SH-SY5Y (cell line): Measurements from ENCODE around the gene DNAH8.

ENCODE experiments used
- GATA2 ChIP-seq: IDR thresholded peaks from 2 replicates; pipeline ENCODE4 v1.6.1; 2011; ENCODE audit warnings: mild to moderate bottlenecking, low read depth, low read length
- GATA3 ChIP-seq: IDR thresholded peaks from 2 replicates; pipeline ENCODE4 v1.6.1; 2011; ENCODE audit warnings: low read depth, mild to moderate bottlenecking, low read length, moderate library complexity

DNAH8 gene

GRCh38 chr6:39059496-39060310 is 344.6 kb downstream of the DNAH8 start:
- peak; percentile 73 for TF ChIP-seq GATA2
- no peak for TF ChIP-seq GATA3

DNA sequence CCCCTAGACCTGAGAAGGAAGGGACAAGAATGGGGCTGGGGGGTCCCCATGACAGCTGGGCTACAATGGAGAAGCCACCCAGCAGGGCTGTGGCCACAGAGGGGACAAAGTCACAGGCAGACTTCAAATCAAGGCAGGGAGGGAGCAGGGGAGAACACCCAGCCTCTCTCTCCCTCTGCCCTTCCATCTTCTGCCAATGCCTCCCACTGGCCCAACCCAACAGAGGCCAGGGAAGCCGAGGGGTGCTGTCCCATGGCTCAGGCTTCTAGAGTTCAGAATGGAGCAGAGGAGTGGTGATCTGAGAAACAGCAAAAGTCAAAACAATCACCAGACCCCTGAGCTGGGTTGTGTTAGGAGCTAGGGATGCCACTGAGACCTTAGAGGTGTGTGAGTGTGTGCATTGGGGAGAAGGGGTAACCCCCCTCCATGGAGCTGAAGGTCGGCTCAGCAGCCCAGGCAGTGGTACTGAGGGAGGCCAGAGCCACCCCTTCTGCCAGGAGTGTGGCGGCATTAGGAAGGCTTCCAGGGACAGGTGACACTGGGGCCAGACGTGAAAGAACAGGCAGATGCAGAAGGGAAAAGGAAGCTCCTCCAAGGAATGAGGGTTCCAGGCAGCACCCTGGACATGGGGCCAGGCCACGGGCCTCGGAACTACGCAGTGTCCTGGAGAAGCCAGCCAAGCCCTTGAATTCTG is 345.5 kb downstream of the DNAH8 start:
- no peak for TF ChIP-seq GATA3
- no peak for TF ChIP-seq GATA2

- TF ChIP-seq GATA2 (no peak), GATA3 (no peak)
These were observed 346.1 kb downstream of the DNAH8 start for GRCh38 chr6:39061182-39061581.

DNA sequence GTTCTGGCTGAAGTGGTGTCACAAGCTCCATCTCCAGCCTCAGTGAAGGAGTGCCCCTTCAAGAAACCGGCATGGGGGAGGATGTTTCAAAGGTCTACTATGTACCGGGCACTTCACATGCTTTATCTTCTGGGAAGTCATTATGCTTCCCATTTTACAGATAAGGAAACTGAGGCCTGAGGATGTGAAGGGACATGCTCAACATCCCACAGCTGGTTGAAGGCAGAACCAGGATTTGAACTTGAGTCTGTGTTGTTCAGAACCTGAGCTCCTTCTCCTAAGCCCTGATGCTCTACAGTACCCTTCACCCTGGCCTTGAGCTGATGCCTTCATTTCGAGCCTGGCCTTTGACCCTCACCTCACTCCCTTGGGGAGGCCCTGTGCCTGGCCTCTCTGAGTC is 346.5 kb downstream of the DNAH8 start:
- TF ChIP-seq GATA3 (no peak), GATA2 (no peak)

DNA sequence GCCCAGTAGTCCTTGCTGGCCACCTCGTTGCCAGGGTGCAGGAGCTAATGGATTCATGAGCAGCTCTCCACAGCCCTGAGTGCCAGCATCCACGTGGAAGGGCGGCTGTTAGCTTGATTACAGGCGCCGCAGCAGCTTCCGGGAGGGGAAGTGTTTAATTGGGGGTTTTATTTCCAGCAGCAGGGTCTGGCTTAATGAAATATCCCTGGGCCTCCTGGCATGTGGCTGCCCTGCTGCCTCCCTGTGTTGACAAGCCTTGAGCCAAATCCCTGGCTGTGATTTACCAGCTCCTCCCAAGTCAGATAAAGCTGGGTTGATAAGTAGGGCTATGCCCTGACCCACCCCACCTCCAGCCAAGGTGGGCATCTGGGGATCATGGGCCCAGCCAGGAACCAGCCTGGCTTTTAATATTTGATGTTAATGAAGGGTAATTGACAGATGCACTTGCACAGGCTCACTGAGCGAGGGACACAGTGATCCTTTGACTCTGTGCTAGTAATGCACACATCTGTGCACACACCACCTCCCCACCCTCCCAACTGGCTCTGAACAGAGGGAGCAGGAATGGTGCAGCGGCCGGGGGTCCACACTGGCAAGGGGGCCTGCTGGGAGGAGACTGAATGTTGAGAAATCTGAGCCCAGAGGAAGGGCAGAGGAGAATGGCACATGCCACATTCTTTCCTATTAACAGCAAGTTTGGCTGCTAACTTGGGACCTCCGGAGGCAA is 347.1 kb downstream of the DNAH8 start:
- TF ChIP-seq GATA3 (no peak), GATA2 (peak; percentile 95)

DNA sequence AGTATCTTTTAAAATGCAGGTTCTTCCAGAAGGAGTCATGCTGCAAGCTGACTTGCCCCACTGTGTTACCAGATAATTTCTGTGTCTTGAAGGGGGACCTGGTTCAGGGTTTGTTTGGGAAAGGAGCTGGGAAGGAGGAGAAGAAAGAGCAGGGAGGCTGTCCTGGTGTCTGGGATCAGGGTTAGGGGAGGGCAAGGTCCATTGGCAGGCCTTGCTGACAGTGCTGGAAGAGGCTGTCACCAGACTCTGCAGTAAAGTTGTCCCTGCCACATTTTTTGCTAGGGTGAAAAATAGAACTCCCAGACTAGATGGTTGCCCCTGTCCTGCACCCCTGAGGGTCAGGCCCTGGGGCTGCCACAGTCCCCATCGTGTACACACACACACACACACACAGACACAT is 348.4 kb downstream of the DNAH8 start:
- TF ChIP-seq GATA2 (no peak), GATA3 (no peak)

DNA sequence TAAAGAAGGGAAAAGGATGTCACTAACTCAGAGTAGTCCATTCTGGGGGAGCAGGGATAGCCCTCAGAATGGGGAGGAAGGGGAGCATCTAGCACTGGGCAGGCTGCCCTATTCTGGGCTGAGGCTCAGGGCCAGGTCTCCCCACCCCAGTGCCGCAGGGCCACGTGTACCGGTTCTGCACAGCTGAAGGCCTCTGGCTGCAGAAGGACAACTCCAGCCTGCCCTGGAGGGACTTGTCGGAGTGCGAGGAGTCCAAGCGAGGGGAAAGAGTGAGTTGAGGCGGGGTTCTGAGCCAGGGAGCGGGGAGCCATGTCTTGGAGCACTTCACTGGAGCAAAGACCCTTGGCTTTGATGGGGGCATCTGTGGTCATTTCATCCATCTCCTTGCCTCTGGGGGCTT is 350.4 kb downstream of the DNAH8 start:
- TF ChIP-seq GATA3 (no peak), GATA2 (no peak)

- TF ChIP-seq GATA3 (no peak), GATA2 (no peak)
These were observed 353.3 kb downstream of the DNAH8 start for GRCh38 chr6:39068391-39068790.

DNA sequence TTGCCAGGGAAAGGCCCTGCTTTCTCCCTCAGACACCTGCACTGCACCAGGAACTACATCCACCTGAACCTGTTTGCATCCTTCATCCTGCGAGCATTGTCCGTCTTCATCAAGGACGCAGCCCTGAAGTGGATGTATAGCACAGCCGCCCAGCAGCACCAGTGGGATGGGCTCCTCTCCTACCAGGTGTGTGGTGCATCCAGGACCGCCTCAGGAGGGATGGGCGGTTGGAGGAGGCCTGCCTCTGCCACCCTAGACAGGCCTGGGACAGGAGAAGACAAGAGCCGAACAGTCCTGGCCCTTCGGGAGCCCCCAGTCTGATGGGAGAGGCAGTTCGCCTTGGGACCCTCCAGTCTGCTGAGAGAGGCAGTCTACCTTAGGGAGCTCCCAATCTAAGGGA is 357.7 kb downstream of the DNAH8 start:
- no peak for TF ChIP-seq GATA2
- TF ChIP-seq GATA3 = no peak

GRCh38 chr6:39073471-39074355 is 358.6 kb downstream of the DNAH8 start:
- no peak for TF ChIP-seq GATA3
- no peak for TF ChIP-seq GATA2

GRCh38 chr6:39074486-39074885 is 359.4 kb downstream of the DNAH8 start:
- TF ChIP-seq GATA3 (no peak), GATA2 (no peak)

- no peak for TF ChIP-seq GATA2
- TF ChIP-seq GATA3 = no peak
These were observed 360.0 kb downstream of the DNAH8 start for GRCh38 chr6:39075010-39075686.

DNA sequence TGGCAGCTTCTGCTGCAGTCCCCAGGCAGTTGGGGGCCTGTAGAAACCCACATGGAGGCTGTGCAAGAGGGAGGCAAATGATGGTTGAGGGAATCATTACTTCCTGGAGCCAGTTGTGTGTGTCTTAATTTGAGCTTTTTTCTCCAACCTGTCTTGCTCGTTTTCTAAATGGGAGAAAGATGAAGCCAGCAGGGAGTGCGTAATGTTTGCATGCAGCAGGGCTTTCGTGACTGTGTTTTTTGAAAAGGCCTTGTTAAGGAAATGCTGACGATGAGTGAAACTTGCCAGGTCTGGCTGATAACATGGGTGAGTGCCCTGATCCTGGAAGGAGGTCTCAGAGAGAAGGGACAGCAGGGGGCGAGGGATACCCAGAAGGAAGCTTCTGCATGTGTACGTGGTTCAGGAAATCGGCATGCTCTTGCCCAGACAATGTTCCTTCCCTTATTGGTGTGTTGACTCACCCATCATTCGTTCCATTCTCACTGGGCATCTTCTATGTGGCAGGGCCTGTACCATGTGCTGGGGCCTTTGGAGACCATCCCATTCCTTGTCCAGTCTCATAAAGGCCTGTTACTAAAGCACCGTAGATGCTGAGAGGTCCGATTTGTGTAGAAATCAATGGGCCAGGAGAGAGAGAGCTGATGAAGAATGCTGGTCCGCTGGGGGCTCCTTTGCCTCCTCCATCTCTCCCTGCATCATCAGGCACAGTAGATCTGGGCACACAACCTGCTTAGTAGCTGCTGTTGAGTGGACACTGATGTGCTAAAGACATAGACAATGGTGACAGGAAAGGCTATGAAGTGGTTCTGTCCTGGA is 360.9 kb downstream of the DNAH8 start:
- no peak for TF ChIP-seq GATA2
- no peak for TF ChIP-seq GATA3
